Amniotic stem cell (primary cell): ENCODE results near the gene CPA1.

Experiments used
- DNase-seq: peaks from one replicate; lab custom pipeline; 2025; lab: John Stamatoyannopoulos, UW

Gene CPA1

GRCh38 chr7:130430115-130430514 is 49.8 kb downstream of the CPA1 start:
- DNase-seq, result no peak

- no peak for DNase-seq
These were observed 50.8 kb downstream of the CPA1 start for GRCh38 chr7:130430841-130431666.

- no peak for DNase-seq
These were observed 52.6 kb downstream of the CPA1 start for GRCh38 chr7:130432886-130433285.

GRCh38 chr7:130433301-130433700 is 53.0 kb downstream of the CPA1 start:
- DNase-seq, result no peak

- DNase-seq, result no peak
These were observed 55.1 kb downstream of the CPA1 start for GRCh38 chr7:130435311-130435854.

- no peak for DNase-seq
These were observed 56.0 kb downstream of the CPA1 start for GRCh38 chr7:130436253-130436652.
